ENCODE data around the gene CDT1.

DNA sequence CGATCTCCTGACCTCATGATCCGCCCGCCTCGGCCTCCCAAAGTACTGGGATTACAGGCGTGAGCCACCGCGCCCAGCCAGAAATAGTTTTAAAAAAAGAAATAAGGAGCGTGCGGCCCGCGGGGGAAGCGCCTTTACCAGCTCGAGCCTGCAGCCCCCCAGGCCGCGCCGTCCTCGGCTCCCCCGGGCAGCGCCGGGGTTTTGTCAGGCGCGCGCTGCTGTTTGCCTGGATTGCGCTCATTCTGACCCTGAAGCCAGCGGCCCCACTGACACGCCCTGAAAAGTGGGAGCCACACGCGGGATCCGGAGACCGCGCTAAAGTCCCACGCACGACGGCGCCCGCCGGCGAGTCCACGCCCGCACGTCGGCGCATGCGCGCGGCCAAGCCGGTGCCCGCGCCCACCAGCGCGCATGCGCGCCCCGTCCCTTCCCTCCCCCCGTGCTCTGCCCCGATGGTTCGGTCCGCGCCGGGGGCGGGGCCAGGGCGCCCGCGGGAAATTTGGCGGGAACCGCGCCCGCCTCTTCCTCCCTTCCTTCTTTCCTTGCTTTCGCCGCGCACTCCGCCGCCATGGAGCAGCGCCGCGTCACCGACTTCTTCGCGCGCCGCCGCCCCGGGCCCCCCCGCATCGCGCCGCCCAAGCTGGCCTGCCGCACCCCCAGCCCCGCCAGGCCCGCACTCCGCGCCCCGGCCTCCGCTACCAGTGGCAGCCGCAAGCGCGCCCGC is at the start of gene CDT1:
- peak; percentile 85 for TF ChIP-seq POLR2AphosphoS5 (IDR thresholded peaks at IDR 0.05; ENCODE audit: low read depth, low read length)
- no peak for TF ChIP-seq SMC3 (IDR thresholded peaks at IDR 0.05; ENCODE audit: low read depth, low read length)
- peak; percentile 83; the same call in 1 of the 2 replicates for TF ChIP-seq SIN3A (IDR thresholded peaks at IDR 0.05; ENCODE audit: borderline replicate concordance, low read depth, low read length)
- TF ChIP-seq, protein P1, sequence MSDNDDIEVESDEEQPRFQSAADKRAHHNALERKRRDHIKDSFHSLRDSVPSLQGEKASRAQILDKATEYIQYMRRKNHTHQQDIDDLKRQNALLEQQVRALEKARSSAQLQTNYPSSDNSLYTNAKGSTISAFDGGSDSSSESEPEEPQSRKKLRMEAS (IDR thresholded peaks at IDR 0.05; ENCODE audit: low read depth) = peak; percentile 75; the same call in 1 of the 2 replicates
- TF ChIP-seq MXI1 (IDR thresholded peaks at IDR 0.05; ENCODE audit: low read depth, low read length) = peak; percentile 28; the same call in 1 of the 2 replicates
- TF ChIP-seq CHD2 (IDR thresholded peaks at IDR 0.05; ENCODE audit: low read length, partially characterized antibody) = no peak
- TF ChIP-seq, protein P2, sequence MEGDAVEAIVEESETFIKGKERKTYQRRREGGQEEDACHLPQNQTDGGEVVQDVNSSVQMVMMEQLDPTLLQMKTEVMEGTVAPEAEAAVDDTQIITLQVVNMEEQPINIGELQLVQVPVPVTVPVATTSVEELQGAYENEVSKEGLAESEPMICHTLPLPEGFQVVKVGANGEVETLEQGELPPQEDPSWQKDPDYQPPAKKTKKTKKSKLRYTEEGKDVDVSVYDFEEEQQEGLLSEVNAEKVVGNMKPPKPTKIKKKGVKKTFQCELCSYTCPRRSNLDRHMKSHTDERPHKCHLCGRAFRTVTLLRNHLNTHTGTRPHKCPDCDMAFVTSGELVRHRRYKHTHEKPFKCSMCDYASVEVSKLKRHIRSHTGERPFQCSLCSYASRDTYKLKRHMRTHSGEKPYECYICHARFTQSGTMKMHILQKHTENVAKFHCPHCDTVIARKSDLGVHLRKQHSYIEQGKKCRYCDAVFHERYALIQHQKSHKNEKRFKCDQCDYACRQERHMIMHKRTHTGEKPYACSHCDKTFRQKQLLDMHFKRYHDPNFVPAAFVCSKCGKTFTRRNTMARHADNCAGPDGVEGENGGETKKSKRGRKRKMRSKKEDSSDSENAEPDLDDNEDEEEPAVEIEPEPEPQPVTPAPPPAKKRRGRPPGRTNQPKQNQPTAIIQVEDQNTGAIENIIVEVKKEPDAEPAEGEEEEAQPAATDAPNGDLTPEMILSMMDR (IDR thresholded peaks at IDR 0.05) = no peak
- TF ChIP-seq JUND (IDR thresholded peaks at IDR 0.05) = no peak
- TF ChIP-seq, protein P3, sequence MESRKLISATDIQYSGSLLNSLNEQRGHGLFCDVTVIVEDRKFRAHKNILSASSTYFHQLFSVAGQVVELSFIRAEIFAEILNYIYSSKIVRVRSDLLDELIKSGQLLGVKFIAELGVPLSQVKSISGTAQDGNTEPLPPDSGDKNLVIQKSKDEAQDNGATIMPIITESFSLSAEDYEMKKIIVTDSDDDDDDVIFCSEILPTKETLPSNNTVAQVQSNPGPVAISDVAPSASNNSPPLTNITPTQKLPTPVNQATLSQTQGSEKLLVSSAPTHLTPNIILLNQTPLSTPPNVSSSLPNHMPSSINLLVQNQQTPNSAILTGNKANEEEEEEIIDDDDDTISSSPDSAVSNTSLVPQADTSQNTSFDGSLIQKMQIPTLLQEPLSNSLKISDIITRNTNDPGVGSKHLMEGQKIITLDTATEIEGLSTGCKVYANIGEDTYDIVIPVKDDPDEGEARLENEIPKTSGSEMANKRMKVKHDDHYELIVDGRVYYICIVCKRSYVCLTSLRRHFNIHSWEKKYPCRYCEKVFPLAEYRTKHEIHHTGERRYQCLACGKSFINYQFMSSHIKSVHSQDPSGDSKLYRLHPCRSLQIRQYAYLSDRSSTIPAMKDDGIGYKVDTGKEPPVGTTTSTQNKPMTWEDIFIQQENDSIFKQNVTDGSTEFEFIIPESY (IDR thresholded peaks at IDR 0.05; ENCODE audit: borderline replicate concordance, low read depth) = no peak
- TF ChIP-seq TEAD4 (IDR thresholded peaks at IDR 0.05; ENCODE audit: borderline replicate concordance, insufficient read depth) = no peak
- TF ChIP-seq, protein P4, sequence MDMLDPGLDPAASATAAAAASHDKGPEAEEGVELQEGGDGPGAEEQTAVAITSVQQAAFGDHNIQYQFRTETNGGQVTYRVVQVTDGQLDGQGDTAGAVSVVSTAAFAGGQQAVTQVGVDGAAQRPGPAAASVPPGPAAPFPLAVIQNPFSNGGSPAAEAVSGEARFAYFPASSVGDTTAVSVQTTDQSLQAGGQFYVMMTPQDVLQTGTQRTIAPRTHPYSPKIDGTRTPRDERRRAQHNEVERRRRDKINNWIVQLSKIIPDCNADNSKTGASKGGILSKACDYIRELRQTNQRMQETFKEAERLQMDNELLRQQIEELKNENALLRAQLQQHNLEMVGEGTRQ (IDR thresholded peaks at IDR 0.05; ENCODE audit: borderline replicate concordance, low read depth, low read length) = no peak
- no peak for TF ChIP-seq RFX5 (IDR thresholded peaks at IDR 0.05; ENCODE audit: low read length)

All from SK-N-SH (cell line).